T1000 (cell line): ENCODE measurements around the gene TBC1D12.
"Not testable (repeated sequence)": the region's sequence is repeated elsewhere in the genome, so short reads cannot be mapped to it uniquely, and the experiment has no call there.

Source experiments
- DNase-seq: peaks from one replicate; lab custom pipeline; 2025; ENCODE audit warnings: mixed read lengths; lab: John Stamatoyannopoulos, UW

The TBC1D12 gene

DNA sequence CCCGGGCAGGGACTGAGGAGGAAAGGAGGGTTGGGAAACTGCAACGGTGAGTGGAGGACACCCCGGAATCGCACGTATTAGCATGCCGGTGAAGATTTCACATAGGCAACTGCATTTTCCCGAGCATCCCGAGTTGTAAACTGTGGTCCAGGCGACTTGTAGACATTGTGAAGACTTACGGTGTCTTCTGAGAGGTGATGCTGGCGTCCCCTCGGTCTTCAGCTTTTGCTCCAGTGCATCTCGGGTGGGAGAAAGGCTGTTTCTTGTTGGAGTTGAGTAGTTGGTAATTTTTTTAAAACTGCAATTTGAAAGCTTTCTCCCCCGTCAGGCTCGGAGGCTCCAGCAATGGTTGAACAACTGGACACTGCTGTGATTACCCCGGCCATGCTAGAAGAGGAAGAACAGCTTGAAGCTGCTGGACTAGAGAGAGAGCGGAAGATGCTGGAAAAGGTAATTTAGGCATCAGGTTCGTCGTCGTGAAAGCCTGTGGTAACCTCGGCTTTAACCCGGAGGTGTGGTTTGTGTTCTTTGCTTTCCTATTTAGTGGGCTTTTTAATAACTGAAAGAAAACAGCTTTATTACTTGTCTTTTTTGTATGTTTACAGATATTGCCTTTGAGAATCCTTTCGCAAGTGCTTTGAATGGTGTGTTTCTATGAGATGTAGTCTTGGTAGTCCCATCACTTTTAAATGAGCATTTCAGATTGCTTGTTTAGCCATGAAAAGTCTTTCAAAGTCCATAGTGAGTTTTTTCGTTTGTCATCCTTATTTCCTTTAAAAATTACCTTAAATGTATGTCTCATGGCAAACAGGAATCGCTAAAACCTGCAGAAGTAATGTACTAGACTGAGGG, 143.9 kb downstream of the TBC1D12 start:
- DNase-seq = no peak

DNA sequence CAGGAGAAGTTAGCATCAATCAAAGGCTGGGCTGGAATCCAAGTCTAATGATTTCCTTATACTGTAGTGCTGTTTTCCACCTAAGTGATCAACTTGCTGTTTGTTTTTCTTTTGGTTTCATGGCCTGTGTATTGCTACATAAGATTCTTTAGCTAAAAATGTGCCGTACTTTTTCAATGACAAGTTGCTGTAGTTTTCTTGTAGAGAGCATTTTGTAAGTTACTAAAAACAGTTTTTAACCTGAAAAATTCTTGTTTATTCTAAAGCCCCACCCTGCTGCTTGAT, 144.5 kb downstream of the TBC1D12 start:
- DNase-seq = no peak

DNA sequence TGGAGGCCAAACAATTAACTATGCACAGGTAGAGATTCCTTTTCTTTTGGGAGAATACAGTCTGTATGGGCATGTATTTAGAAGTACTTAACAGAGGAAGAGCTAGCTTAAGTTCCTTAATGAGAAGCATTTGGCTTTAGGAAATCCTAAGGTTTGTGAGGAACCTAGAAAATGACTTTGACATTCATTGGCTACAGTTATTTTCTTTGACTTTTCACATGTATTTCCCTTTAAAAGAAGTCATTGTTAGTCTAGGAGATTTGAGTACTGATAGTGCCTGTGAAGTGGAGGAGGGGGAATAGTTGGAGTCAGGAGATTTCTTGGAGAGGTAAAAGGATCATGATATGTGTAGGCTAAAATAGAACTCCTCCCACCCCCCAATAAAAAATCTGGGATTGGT, 146.9 kb downstream of the TBC1D12 start:
- DNase-seq = no peak

DNA sequence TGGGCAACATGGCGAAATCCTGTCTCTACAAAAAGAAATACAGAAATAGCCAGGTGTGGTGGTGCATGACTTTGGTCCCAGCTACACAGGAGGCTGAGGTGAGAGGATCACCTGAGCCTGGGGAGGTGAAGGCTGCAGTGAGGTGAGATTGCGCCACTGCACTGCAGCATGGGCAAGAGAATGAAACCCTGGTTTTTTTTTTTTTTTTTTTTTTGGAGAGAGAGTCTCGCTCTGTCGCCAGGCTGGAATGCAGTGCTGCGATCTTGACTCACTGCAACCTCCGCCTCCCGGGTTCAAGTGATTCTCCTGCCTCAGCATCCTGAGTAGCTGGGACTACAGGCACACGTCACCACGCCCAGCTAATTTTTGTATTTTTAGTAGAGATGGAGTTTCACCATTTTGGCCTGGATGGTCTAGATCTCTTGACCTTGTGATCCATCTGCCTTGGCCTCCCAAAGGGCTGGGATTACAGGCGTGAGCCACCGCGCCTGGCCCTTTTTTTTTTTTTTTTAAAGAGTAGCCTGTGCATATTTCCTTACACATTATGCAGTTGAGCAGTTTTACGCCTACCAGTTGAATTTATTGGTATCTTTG, 165.5 kb downstream of the TBC1D12 start:
- not testable (repeated sequence) for DNase-seq

DNA sequence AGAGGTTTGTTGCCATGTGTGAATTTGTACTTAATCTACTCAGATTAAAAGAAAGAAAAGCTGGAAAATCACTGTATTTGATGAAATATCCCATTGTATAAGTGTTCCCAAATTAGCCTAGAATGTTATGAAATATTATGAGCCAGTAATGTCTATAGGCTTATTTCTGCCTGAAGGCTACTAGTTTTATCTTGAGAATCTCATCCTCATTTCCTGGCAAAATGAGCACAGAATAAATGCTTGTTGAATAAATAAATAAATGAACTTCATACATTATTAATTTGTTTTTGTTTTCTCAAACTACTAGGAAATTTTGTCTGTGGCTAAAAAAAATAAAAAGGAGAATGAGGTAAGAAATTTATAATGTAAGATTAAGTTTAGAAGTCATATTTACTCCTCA, 168.7 kb downstream of the TBC1D12 start:
- no peak for DNase-seq

DNA sequence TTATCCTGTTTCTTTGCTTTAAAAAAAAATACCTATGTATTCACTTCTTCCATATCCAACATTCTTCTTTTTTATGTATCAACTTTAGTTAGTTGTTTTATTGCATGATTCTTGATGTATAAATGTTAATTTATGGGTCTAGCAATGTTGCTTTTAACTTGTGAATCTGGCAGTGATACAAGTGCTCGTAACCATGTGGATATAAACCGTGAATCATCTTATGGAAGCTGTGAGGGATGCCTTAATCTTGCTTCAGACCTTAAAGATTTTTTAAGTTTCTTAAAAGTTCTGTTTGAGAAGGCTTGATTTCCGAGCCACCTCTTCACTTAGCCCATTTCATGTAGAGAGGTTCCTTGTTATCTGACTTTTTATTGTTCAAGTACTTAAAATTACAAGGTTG, 169.2 kb downstream of the TBC1D12 start:
- no peak for DNase-seq

DNA sequence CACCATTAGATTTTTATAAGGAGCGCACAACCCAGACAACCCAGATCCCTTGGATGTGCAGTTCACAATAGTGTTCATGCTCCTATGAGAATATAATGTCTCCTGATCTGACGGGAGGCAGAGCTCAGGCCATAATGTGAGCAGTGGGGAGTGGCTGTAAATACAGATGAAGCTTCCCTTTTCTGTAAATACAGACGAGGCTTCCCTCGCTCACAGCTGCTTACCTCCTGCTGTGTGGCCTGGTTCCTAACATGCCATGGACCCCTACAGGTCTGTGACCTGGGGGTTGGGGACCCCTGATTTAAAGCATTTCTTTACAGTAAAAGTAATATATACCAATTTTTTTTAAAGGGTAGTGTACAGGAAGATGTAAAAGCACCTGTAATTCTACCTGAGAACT, 176.4 kb downstream of the TBC1D12 start:
- no peak for DNase-seq

DNA sequence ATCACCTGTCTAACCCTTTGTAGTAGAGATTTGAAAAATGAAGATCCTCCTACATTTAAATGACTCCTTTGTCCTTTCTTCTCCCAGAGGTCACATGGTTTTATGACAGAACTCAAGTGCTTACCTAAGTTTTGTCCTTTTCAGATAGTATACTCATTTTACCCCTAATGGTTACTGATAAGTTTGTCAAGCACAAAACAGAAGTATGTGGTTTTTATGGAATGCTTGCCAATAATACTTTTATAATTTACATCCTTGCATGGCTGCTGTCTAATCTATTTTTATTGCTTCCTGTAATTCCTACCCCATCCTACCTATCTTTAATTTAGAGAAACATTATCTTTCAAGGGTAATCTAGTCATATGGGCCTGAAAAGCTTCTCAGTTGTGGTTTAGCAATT, 180.8 kb downstream of the TBC1D12 start:
- DNase-seq = no peak
